Activated naive CD4-positive, alpha-beta T cell treated with anti-CD3 and anti-CD28 coated beads, Interleukin-2, amount 50 U/mL, for 16 hours (primary cell): ENCODE measurements around the gene ALOX5.
A peak's percentile ranks its signal among the peaks of the same experiment; 100 is the strongest.
"Not testable (repeated sequence)": the region's sequence is repeated elsewhere in the genome, so short reads cannot be mapped to it uniquely, and the experiment has no call there.

ENCODE experiments used
- DNase-seq: peaks from one replicate; pipeline ENCODE4 v3.0.0-alpha.2; 2020

ALOX5 gene

DNA sequence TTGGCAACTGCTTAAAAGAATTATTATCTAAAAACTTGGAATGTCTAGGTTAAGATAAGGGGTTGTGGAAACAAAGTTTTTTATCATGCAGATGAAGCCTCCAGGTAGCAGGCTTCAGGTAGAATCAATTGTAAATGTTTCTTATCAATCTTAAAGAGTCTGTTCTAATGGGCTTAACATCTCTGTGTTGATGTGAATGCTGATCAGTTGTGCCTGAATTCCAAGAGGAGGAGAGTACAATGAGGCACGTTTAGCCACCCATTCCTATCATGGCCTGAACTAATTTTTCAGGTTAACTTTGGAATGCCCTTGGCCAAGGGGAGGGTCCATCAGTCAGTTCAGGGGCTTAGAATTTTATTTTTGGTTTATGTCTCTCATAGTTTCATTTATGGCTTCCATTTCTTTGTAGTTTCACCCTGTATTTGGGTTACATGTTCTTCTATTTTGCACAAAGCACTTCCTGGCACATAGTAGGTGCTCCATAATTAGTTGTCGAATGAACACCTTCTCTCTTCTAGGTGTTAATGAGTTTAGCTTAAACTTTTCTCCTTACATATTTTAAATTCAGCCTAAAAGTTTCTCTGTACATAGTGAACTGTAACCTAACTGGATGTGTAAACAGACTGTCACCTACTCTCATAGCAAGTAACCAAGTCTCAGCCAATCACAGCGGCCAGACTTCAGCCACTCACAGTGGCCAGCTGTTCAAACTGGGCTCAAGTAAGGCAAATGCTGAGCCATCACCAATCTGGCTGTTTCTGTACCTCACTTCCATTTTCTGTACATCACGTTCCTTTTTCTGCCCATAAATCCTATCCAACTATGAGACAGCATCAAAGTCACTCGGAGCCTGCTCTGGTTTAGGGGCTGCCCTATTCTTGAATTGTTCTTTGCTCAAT lies 34.7 kb downstream of the ALOX5 start:
- no peak for DNase-seq

GRCh38 chr10:45409347-45409746 lies 35.3 kb downstream of the ALOX5 start:
- DNase-seq: not testable (repeated sequence)

DNA sequence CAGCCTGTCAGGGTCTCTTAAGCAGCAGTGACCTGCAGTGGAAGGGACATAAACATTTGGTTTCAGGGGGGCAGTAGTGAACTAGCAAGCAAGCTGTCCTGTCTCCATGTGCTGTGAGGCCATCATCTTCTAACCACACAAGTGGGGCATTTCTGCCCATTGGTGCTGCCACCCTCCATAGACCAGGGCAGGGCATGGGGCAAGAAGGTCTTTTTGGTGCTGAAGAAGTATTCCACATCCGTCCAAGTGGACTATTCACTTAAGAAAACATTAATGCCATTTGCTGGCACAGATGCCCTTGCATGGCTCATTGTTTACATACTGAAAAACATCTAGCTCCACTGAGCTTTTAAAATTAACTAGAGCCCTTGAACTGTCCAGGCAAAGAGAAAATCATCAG lies 35.8 kb downstream of the ALOX5 start:
- no peak for DNase-seq

GRCh38 chr10:45410489-45410806 lies 36.4 kb downstream of the ALOX5 start:
- no peak for DNase-seq

DNA sequence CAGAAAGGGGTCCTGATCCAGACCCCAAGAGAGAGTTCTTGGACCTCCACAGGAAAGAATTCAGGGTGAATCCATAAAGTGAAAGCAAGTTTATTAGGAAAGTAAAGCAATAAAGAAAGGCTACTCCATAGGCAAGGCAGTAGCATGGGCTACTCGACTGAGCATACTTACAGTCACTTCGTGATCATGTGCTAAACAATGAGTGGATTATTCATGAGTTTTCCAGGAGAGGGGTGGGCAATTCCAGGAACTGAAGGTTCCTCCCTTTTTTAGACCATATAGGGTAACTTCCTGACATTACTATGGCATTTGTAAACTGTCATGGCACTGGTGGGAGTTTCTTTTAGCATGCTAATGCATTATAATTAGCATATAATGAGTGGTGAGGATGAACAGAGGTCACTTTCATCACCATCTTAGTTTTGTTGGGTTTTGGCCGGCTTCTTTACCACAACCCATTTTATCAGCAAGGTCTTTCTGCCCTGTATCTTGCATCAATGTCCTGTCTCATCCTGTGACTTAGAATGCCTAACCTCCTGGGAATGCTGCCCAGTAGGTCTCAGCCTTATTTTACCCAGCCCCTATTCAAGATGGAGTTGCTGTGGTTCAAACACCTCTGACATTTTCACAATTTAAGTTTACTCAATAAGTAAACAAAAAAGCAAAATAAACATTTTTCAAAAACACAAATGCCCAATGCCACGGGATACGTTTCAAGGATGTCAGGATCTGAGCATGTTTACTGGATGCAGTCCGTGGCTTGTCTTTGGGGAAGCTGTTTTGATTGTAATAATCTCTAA lies 37.0 kb downstream of the ALOX5 start:
- no peak for DNase-seq

- DNase-seq: no peak
These were observed 37.6 kb downstream of the ALOX5 start for GRCh38 chr10:45411607-45411940.

DNA sequence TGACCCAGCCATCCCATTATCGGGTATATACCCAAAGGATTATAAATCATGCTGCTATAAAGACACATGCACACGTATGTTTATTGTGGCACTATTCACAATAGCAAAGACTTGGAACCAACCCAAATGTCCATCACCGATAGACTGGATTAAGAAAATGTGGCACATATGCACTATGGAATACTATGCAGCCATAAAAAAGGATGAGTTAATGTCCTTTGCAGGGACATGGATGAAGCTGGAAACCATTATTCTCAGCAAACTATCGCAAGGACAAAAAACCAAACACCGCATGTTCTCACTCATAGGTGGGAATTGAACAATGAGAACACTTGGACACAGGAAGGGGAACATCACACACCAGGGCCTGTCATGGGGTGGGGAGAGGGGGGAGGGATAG lies 41.0 kb downstream of the ALOX5 start:
- not testable (repeated sequence) for DNase-seq

DNA sequence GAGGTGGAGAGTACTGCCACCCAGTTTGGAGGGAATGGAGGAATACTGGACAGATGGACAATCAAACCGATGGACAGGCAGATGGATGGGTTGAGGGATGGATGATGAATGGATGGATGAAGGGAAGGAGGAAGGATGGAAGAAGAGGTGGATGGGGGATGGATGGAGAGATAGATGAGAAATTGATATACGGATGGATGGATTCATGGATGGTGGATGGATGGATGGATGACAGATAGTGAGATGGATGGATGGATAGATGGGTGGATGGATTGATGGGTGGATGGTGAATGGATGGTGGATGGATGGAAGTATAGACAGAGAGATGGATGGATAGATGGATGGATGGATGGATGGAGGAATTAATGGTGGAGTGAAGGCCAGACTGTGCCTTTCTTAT lies 42.6 kb downstream of the ALOX5 start:
- DNase-seq: no peak

GRCh38 chr10:45417746-45418145 lies 43.7 kb downstream of the ALOX5 start:
- no peak for DNase-seq

DNA sequence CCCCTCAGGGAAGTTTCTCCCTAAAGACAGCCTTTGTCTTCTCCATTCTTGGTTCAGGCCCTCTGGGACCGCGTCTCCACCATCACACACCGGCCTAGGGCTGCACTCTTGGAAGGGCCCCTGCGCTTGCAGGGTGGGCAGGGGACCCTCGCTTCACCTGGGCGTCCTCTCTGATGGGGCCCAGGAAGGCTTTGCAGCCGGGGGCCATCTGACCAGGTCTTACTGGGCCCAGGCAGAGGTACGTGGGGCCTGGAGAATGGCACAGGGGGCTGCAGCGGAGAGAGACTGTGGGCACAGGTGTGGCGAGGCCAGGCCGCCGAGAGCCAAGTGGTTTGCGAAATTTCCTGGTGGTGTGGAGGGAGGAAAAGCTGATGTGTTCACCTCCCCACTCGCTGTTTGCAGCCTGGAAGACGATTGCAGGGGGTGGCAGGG lies 44.4 kb downstream of the ALOX5 start:
- no peak for DNase-seq

DNA sequence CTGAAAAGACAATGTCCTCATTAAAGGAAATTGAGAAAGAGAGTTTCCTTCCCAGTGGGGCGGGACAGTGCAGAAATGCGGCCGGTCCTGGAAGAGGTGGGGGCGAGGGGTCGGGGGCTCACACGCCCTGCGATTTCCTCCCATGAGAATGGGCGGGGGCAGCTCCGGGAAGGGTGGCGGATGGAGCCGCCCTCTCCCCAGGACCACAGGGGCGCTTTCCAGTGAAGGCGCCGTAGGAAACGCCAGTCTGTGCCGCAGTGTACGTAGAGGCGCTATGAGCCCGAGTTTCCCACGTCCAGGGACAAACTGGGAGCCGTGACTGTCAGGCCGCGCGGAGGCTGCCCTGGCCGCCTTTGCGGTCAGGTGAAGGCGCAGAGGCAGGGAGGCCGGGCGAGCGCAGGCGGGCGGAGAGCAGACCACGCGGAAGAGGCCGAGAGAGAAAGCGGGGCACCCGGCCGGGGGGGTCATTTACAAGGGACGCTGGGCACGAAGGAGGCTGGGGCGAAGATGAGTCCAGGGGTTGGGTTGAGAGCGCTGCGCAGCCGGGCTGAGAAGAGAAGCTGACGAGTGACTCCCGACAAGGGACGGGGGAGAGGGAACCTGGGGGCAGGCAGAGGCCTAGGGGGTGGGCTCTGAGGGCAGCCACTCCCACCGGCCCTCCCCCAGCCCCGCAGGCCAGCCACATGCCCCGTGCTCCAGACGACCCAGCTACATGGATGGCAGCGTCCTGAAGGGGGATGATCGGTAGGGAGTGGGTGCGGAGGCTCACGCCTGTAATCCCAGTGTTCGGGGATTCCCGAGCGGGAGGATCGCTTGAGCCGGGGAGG lies 45.0 kb downstream of the ALOX5 start:
- peak; percentile 64 for DNase-seq

- no peak for DNase-seq
These were observed 45.6 kb downstream of the ALOX5 start for GRCh38 chr10:45419676-45420025.

DNA sequence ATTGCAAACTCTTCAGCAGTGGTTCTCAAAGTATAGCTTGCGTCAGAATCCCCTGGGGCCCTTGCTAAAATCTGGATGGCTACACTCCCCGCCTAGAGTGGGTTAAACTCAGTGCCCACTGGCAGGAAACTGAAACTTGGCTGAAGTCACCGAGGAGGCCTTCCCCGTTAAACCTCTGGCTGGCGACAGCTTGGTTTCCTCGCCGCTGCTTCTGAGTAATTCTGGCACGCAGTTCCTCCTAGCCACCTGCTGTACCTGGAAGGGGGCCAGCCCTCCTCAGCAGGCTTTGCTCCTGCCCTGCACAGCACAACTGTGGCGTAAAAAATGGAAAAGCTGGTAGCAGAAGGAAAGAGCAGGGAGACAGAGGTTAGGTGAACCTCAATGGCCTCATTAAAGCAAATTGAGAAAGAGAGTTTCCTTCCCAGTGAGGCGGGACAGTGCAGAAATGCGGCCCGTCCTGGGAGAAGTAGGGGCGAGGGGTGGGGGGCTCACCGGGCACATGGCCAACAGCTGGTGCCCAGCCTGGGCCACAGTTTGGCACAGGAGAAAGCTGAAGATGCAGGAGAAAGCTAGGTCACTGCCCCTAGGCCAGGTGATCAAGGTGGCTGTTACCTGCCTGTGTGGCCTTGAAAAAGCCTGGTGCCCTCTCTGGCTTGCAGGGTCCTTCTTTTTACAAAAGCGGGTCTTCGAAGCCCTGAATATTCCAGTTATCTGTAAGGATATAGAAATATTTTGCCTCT lies 46.6 kb downstream of the ALOX5 start:
- DNase-seq: peak; percentile 42

DNA sequence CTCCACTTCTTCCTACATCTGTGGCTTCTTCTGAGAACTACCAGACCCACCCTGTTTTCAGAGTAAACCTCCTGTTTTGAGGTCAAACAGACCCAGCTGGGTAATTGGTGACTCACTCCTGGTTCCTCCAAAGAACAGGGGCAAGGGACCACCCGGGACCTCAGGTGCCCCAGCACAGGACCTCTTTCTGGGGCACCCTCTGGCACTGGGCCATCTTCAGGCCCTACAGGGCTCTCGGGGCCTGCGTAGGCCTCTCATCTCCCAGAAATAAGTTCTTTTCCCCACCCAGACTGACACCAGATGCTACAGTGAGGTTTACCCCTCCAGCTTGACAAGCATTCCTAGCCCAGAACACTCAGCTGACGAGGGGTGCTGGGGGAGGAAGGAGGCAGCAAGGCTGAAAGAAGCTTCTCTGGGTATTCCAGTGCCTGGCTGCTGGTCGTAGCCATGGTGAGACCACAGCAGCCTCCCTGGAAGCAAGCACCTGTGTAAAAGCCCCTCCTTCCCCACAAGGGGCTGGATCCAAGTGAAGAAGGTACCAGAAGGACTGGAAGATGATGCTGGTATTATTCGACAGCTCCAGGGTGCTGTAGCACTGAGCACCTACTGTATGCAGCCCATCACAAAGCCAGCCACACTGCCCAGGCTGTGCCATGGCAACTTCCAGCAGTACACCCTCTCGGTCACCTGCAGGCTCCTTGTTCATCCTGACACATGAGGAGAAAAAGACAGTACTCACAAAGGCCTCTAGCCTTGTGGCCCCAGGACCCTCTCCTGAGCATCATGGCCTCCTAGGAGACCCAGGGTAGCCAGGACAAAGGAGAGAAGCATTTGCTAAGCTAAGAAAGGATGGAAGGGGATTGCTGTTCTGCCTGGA lies 47.4 kb downstream of the ALOX5 start:
- DNase-seq: no peak

DNA sequence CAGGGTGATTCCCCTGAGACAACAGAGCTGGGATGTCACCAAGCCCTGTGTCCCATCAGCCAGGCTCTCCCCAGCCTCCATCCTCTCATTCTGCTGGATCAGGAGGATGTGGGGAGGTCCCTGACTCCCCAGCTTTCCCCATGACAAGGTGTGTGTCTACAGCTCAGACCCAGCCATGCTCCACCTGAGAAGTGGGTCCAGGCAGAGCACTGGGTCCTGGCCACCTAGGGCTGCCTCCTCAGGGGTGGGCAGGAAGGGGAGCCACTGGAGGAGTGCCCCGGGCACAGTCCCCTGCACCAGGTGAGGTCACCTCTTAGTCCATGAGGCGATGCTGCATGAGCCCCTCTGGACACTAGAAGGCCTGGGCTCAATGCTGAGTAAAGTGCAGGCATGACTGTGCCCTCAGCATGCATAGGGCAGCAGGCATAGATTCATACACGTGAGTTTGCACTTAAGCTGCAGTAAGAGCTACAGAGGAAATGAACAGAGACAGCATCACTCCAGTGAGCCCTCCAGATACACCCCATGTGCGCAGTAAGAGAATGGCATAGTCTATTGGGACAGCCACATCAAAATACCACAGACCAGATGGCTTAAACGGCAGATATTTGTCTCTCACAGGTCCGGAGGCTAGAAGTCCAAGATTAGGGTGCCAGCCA lies 48.3 kb downstream of the ALOX5 start:
- no peak for DNase-seq

- DNase-seq: no peak
These were observed 49.0 kb downstream of the ALOX5 start for GRCh38 chr10:45422866-45423659.

DNA sequence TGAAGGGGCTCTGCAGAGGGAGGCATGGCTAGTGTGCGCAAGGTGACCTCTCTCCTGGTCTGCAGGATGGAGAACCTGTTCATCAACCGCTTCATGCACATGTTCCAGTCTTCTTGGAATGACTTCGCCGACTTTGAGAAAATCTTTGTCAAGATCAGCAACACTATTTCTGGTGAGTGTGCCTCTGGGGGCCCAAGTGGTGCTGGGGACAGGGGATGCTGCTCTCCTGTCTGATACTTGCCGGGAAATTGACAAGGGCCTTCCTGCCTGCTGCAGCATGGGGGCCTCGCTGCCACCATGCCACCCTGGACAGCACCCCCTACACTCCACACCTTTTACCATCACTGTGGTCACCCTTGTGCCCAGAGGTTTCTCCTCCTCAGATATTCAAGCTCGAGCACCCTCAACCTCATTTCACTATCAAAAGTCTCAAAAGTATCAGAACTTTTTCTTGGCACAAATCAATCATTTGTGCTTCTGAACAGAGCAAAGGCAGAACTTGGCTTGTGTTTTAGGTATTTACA lies 50.0 kb downstream of the ALOX5 start:
- no peak for DNase-seq

GRCh38 chr10:45424668-45425404 lies 50.8 kb downstream of the ALOX5 start:
- DNase-seq: no peak
